ENCODE measurements around the gene KDM4B. TPM values are rescaled to one million over a fixed set of nuclear protein-coding genes. Genes with fewer than 3 reads are reported as not detected.

Gene KDM4B
- total RNA-seq, 1 donor from 2014 or later, result 38.9 TPM

- no peak overlapping the region for H3K4me3 Mint-ChIP-seq
- DNase-seq (ENCODE audit: low spot score), result no peak
- H3K4me1 Mint-ChIP-seq (ENCODE audit: low read depth), result no peaks in the 10 kb centered on the region
- H3K27ac Mint-ChIP-seq, result no peak overlapping the region
- intact Hi-C loops (cut with micrococcal nuclease), result no loop called here
- peaks cover 17% of the 10 kb centered on the region for H3K36me3 Mint-ChIP-seq (ENCODE audit: low read depth)
- H3K27me3 Mint-ChIP-seq (ENCODE audit: insufficient read depth), result no peaks in the 10 kb centered on the region
- no peaks in the 10 kb centered on the region for H3K9me3 Mint-ChIP-seq
Measured at GRCh38 chr19:5081443-5082161, 112.7 kb downstream of the KDM4B start.

GRCh38 chr19:5083547-5083965 lies 114.6 kb downstream of the KDM4B start:
- Mint-ChIP-seq H3K27me3 (ENCODE audit: insufficient read depth) (no peaks in the 10 kb centered on the region), H3K4me3 (no peak overlapping the region), H3K4me1 (ENCODE audit: low read depth) (no peaks in the 10 kb centered on the region), H3K27ac (no peak overlapping the region), H3K36me3 (ENCODE audit: low read depth) (peaks cover 17% of the 10 kb centered on the region), H3K9me3 (no peaks in the 10 kb centered on the region)
- DNase-seq (ENCODE audit: low spot score), result no peak
- intact Hi-C loops (cut with micrococcal nuclease), result no loop called here

- no peak for DNase-seq (ENCODE audit: low spot score)
- Mint-ChIP-seq H3K4me1 (ENCODE audit: low read depth) (no peaks in the 10 kb centered on the region), H3K9me3 (no peaks in the 10 kb centered on the region), H3K27me3 (ENCODE audit: insufficient read depth) (no peaks in the 10 kb centered on the region), H3K36me3 (ENCODE audit: low read depth) (peaks cover 8% of the 10 kb centered on the region), H3K4me3 (no peak overlapping the region), H3K27ac (no peak overlapping the region)
- intact Hi-C loops (cut with micrococcal nuclease), result no loop called here
Measured at GRCh38 chr19:5085566-5085965, 116.7 kb downstream of the KDM4B start.

GRCh38 chr19:5086230-5086629 lies 117.3 kb downstream of the KDM4B start:
- Mint-ChIP-seq H3K9me3 (no peaks in the 10 kb centered on the region), H3K4me1 (ENCODE audit: low read depth) (no peaks in the 10 kb centered on the region), H3K27me3 (ENCODE audit: insufficient read depth) (no peaks in the 10 kb centered on the region), H3K4me3 (no peak overlapping the region), H3K36me3 (ENCODE audit: low read depth) (peaks cover 6% of the 10 kb centered on the region), H3K27ac (no peak overlapping the region)
- no peak for DNase-seq (ENCODE audit: low spot score)
- intact Hi-C loops (cut with micrococcal nuclease), result no loop called here

GRCh38 chr19:5086725-5087439 lies 118.0 kb downstream of the KDM4B start:
- Mint-ChIP-seq H3K4me3 (no peak overlapping the region), H3K36me3 (ENCODE audit: low read depth) (peaks cover 6% of the 10 kb centered on the region), H3K27ac (no peak overlapping the region), H3K9me3 (no peaks in the 10 kb centered on the region), H3K27me3 (ENCODE audit: insufficient read depth) (no peaks in the 10 kb centered on the region), H3K4me1 (ENCODE audit: low read depth) (no peaks in the 10 kb centered on the region)
- intact Hi-C loops (cut with micrococcal nuclease), result no loop called here
- DNase-seq (ENCODE audit: low spot score), result no peak

- no peaks in the 10 kb centered on the region for H3K4me1 Mint-ChIP-seq (ENCODE audit: low read depth)
- no peak for DNase-seq (ENCODE audit: low spot score)
- peaks cover 3% of the 10 kb centered on the region for H3K36me3 Mint-ChIP-seq (ENCODE audit: low read depth)
- no peaks in the 10 kb centered on the region for H3K27me3 Mint-ChIP-seq (ENCODE audit: insufficient read depth)
- H3K27ac Mint-ChIP-seq, result no peak overlapping the region
- H3K4me3 Mint-ChIP-seq, result no peak overlapping the region
- H3K9me3 Mint-ChIP-seq, result no peaks in the 10 kb centered on the region
- intact Hi-C loops (cut with micrococcal nuclease), result no loop called here
Measured at GRCh38 chr19:5089283-5089682, 120.4 kb downstream of the KDM4B start.

- no peak overlapping the region for H3K27ac Mint-ChIP-seq
- DNase-seq (ENCODE audit: low spot score), result no peak
- H3K9me3 Mint-ChIP-seq, result no peaks in the 10 kb centered on the region
- H3K36me3 Mint-ChIP-seq (ENCODE audit: low read depth), result peaks cover 3% of the 10 kb centered on the region
- H3K27me3 Mint-ChIP-seq (ENCODE audit: insufficient read depth), result no peaks in the 10 kb centered on the region
- intact Hi-C loops (cut with micrococcal nuclease), result no loop called here
- H3K4me1 Mint-ChIP-seq (ENCODE audit: low read depth), result no peaks in the 10 kb centered on the region
- no peak overlapping the region for H3K4me3 Mint-ChIP-seq
Measured at GRCh38 chr19:5090465-5091017, 121.6 kb downstream of the KDM4B start.

GRCh38 chr19:5091018-5091683 lies 122.2 kb downstream of the KDM4B start:
- Mint-ChIP-seq H3K27me3 (ENCODE audit: insufficient read depth) (no peaks in the 10 kb centered on the region), H3K36me3 (ENCODE audit: low read depth) (peaks cover 3% of the 10 kb centered on the region), H3K9me3 (no peaks in the 10 kb centered on the region), H3K4me1 (ENCODE audit: low read depth) (no peaks in the 10 kb centered on the region), H3K27ac (no peak overlapping the region), H3K4me3 (no peak overlapping the region)
- intact Hi-C loops (cut with micrococcal nuclease), result no loop called here
- DNase-seq (ENCODE audit: low spot score), result no peak

GRCh38 chr19:5091684-5092480 lies 123.0 kb downstream of the KDM4B start:
- Mint-ChIP-seq H3K4me3 (no peak overlapping the region), H3K27me3 (ENCODE audit: insufficient read depth) (no peaks in the 10 kb centered on the region), H3K36me3 (ENCODE audit: low read depth) (peaks cover 5% of the 10 kb centered on the region), H3K4me1 (ENCODE audit: low read depth) (no peaks in the 10 kb centered on the region), H3K9me3 (peaks cover 3% of the 10 kb centered on the region), H3K27ac (no peak overlapping the region)
- intact Hi-C loops (cut with micrococcal nuclease), result no loop called here
- DNase-seq (ENCODE audit: low spot score), result no peak

GRCh38 chr19:5092481-5092843 lies 123.5 kb downstream of the KDM4B start:
- Mint-ChIP-seq H3K27me3 (ENCODE audit: insufficient read depth) (no peaks in the 10 kb centered on the region), H3K9me3 (peaks cover 9% of the 10 kb centered on the region), H3K4me1 (ENCODE audit: low read depth) (no peaks in the 10 kb centered on the region), H3K36me3 (ENCODE audit: low read depth) (peaks cover 11% of the 10 kb centered on the region), H3K4me3 (no peak overlapping the region), H3K27ac (no peak overlapping the region)
- intact Hi-C loops (cut with micrococcal nuclease), result no loop called here
- DNase-seq (ENCODE audit: low spot score), result no peak

- Mint-ChIP-seq H3K27me3 (ENCODE audit: insufficient read depth) (no peaks in the 10 kb centered on the region), H3K9me3 (peaks cover 13% of the 10 kb centered on the region), H3K4me1 (ENCODE audit: low read depth) (no peaks in the 10 kb centered on the region), H3K4me3 (no peak overlapping the region), H3K36me3 (ENCODE audit: low read depth) (peaks cover 17% of the 10 kb centered on the region), H3K27ac (no peak overlapping the region)
- no peak for DNase-seq (ENCODE audit: low spot score)
- intact Hi-C loops (cut with micrococcal nuclease), result no loop called here
Measured at GRCh38 chr19:5093297-5093928, 124.5 kb downstream of the KDM4B start.

Data from activated T-helper 1 cell treated with anti-CD3 and anti-CD28 coated beads, Interleukin-12 subunit alpha, Interleukin-12 subunit beta, Interleukin-2, Interleukin-4 antibody, amounts not matched to agents 30 ng/mL and 10 ng/mL and 1 ng/mL, durations not matched to agents 14 hours and 24 hours and 36 hours (primary cell).